Forelimb muscle (tissue), 1 donor: Measurements from ENCODE around the gene MEGF11. TPM values are rescaled to one million over a fixed set of nuclear protein-coding genes. Genes with fewer than 3 reads are reported as not detected.

ENCODE experiments used
- DNase-seq: peaks from one replicate; pipeline ENCODE4 v3.0.0-alpha.2; 2013; ENCODE audit warnings: low read depth
- polyA plus RNA-seq: library from polyadenylated mRNA; unstranded; fragments of 120-200 nt; gene quantifications from one replicate; pipeline ENCODE4 v1.2.1, GENCODE V29; 2013; ENCODE audit not compliant: insufficient read length

The MEGF11 gene
- polyA plus RNA-seq, 1 donor: 0.28 TPM

GRCh38 chr15:66092053-66093016 is 161.2 kb downstream of the MEGF11 start:
- no peak for DNase-seq

DNA sequence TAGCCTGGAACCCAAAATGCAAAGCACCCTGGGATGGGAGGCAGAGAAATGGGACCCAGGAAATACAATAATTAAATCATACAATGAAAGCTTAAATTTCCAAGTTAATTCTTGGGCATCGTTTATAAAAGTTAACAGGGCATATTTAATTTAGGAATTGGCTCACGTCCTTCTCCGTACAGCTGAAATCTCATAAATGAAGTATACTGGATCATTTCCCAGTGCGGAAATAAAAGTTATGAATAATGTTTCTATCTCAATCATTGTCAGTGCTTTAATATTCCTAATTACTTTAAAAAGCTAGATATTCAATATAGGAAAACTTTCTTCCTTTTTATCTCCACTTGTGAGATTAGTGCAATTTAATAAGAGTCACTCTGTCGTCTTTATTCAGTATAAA is 164.0 kb downstream of the MEGF11 start:
- DNase-seq: no peak

GRCh38 chr15:66089049-66089448 is 164.5 kb downstream of the MEGF11 start:
- DNase-seq: no peak

DNA sequence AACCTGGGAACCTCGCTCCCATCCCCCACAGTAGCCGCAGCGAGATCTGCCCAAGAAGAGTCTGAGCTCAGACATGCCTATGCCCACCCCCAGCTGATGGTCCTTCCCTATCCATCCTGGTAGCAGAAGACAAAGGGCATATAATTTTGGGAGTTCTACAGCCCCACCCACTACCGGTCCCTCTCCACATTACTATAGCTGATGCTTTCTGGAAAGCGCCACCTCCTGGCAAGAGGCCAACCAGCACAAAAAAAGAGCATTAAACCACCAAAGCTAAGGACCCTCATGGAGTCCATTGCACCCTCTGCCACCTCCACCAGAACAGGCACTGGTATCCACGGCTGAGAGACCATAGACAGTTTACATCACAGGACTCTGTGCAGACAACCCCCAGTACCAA is 168.4 kb downstream of the MEGF11 start:
- no peak for DNase-seq

- no peak for DNase-seq
Observed at GRCh38 chr15:66084704-66085103, 168.8 kb downstream of the MEGF11 start.

DNA sequence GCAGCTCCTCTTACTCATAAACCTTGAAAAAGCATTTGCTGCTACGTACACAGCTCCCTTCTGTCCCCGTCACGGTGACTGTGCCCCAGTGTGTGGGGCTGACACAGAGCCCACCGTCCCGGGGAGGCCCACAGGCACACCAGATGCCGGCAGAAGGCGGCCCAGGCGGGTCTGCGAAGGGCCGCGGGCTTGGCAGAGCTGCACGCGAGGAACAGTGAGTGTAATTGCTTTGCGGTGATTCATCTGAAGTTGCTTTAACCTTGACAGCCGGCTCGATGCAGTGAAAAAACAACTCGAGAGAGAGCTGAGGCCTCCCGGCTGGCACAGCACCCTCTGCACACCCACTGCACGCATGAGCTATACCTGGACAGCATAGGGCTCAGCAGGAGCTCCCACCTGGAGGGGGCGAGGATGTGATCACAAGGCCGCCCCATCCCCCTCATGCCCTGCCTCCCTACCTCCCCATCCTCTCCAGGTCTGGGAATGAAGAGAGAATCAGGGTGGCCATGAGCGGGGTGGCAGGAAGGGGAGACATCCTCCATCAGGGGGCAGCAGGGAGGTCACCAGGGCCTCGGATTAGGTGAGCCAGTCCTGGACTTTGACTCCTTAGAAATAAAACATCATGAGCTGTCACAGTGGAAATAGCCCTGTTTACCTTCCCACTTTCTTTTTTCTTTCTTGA is 172.7 kb downstream of the MEGF11 start:
- DNase-seq: no peak

- DNase-seq: no peak
Observed at GRCh38 chr15:66078929-66079275, 174.6 kb downstream of the MEGF11 start.

DNA sequence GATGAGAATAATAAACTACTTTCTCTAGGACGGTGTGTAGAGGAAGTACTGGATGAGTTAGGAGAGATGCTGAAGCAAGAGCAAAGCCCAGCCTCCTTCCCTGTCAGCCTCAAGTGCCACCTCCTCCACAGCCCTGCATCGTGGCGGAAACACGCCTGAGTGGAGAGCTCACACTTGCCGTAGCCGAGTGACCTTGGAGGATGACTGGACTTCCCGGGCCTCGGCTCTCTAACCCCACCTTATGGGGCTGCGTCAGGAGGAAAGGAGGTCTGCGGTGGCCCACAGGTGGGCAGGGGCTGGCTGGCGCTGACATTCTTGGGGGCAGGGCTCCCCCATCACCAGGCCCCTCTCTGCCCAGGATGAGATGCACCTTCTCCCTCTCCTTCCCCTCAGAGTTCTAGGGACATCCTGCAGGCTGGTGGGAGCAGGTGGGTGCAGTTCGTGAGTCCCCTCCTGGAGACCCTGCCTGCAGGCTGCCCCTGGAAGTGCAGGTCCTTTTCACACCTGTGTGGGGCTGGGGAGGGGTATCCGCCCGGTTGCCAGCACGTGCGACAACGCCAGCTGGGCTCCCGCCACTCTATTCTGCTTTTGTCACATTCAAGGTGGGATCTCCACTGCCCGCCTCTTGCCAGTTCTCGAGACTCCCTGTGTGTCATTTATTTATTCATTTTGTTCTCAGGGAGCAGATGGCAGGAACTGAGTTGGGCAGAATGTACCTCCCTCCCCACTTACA is 175.2 kb downstream of the MEGF11 start:
- no peak for DNase-seq

DNA sequence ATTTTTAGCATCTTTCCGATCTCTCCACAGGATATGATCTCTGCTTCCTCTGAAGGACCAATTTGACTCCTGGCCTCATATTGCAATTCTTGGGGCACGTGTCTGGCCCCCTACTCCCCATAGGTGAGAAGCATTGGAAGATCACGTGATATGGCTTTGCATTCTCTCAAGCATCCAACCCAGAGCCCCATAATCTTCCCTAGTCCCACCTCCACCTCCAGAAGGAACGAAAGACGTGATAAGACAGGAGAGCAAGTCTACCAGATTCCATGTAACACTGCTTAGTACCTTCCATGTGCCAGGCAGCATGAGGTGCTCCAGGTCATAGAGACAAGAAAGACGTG is 176.3 kb downstream of the MEGF11 start:
- no peak for DNase-seq

GRCh38 chr15:66076591-66077319 is 176.8 kb downstream of the MEGF11 start:
- DNase-seq: no peak

- no peak for DNase-seq
Observed at GRCh38 chr15:66075947-66076346, 177.6 kb downstream of the MEGF11 start.

GRCh38 chr15:66072616-66073361 is 180.8 kb downstream of the MEGF11 start:
- DNase-seq: no peak

- no peak for DNase-seq
Observed at GRCh38 chr15:66071921-66072295, 181.6 kb downstream of the MEGF11 start.

DNA sequence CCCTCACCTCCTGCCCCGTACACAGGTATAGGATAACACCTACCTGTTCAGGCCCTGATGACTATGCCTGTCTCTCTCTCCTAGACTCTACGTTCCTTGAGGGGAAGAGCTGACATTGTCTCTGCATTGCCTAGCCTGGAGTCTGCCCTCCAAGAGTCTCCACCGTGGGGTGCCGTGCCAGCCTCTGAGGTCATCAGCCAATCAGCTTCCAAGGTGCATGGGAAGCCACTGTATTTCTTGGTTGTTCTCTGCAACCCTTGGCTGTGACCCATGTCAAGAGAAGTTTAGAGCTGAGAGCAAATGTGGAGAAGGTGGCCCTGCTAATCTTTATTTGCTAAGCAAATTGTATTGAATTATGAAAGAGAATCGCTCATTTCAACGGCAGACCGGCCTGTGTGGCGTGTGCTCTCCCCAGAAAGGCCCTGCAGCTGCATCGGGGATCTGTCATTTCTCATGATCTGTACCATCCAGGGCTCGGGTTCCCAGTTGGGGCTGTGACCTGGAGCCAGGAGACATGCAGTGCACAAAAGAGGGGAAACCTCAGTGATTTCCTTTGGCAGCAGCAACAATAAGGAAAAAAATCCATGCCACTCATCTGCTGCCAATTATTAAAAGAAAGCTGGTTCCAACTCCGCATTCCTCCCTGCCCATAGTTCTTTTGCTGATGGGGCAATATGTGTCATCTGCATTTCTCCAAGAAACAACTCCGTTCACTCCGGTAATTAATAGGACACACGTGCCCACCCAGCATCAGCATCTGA is 182.2 kb downstream of the MEGF11 start:
- DNase-seq: no peak

- no peak for DNase-seq
Observed at GRCh38 chr15:66070220-66070934, 183.2 kb downstream of the MEGF11 start.

GRCh38 chr15:66069751-66070150 is 183.8 kb downstream of the MEGF11 start:
- no peak for DNase-seq

DNA sequence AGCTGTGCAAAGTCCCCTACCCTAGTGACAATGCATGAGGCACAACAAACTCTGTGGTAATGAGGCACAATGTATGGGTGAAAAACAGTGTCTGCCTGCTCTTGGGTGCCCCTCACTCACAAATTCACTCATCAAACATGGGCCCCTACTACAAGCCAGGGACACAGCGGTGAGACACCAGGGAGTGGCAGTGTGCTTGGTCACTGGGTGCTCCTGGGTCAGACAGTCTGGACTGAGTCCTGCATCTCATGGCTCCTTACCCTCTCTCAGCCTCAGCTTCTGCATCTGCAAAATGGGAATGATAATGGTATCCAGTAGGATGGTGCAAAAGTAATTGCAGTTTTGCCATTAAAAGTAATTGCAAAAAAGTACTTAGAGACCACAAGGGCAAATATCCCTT is 184.7 kb downstream of the MEGF11 start:
- no peak for DNase-seq

- no peak for DNase-seq
Observed at GRCh38 chr15:66067687-66068086, 185.9 kb downstream of the MEGF11 start.

GRCh38 chr15:66066481-66066880 is 187.1 kb downstream of the MEGF11 start:
- no peak for DNase-seq

DNA sequence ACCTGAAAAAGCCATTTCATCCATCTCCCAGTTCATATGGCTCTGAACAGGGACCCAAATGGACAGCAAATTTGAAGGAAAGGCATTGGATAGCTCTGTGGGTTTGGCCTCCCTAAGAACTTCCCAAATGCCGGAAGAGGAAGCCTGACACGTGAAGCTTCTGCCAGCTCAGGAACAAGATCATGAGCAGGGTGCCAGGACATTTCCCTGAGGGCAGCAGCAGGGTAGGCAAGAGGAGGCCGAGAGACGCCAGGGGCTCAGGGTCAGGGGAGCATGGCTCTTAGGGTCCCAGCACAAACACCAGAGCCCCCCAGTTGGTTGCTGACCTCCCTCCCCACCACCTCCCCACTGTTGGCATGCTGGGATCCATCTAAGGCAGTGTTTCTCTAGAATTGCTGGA is 187.5 kb downstream of the MEGF11 start:
- no peak for DNase-seq
